GM23338 (cell line): Measurements from ENCODE around the gene NDUFA3. TPM values are rescaled to one million over a fixed set of nuclear protein-coding genes. Genes with fewer than 3 reads are reported as not detected.
A peak's percentile ranks its signal among the peaks of the same experiment; 100 is the strongest.

Experiments used
- ATAC-seq: fragments of 200-7000 bp; cut with Tn5 transposase; 3 replicates; pipeline ENCODE4 v1.9.1; 2020
- DNase-seq: peaks from one replicate; pipeline ENCODE4 v3.0.0-alpha.2; 2015; ENCODE audit warnings: low spot score
- H2AFZ ChIP-seq: fragments of 200-600 bp; sonication (generic); 2 replicates; pipeline ENCODE4 v1.8.0; 2016; ENCODE audit warnings: antibody characterized with exemption, mild to moderate bottlenecking, moderate library complexity
- H3F3A ChIP-seq: fragments of 200-600 bp; sonication (generic); replicated peaks from 2 replicates; pipeline ENCODE4 v1.8.0; 2017; ENCODE audit warnings: antibody characterized with exemption, mixed run types, low read depth
- H3K27ac ChIP-seq: fragments of 200-600 bp; sonication (generic); 2 replicates; pipeline ENCODE4 v1.6.1; 2016; ENCODE audit warnings: low read depth
- H3K27me3 ChIP-seq: fragments of 200-600 bp; sonication (generic); 2 replicates; pipeline ENCODE4 v1.8.0; 2016; ENCODE audit warnings: mild to moderate bottlenecking, mixed run types, moderate library complexity; ENCODE audit not compliant: insufficient read depth
- H3K36me3 ChIP-seq: fragments of 200-600 bp; sonication (generic); 2 replicates; pipeline ENCODE4 v1.8.0; 2016; ENCODE audit warnings: mild to moderate bottlenecking; ENCODE audit not compliant: insufficient read depth
- H3K4me1 ChIP-seq: fragments of 200-600 bp; sonication (generic); 2 replicates; pipeline ENCODE4 v1.8.0; 2016; ENCODE audit warnings: mild to moderate bottlenecking, moderate library complexity; ENCODE audit not compliant: insufficient read depth
- H3K4me2 ChIP-seq: fragments of 200-600 bp; sonication (generic); 2 replicates; pipeline ENCODE4 v1.7.1; 2017; ENCODE audit warnings: mixed run types
- H3K4me3 ChIP-seq: fragments of 200-600 bp; sonication (generic); 2 replicates; pipeline ENCODE4 v1.6.1; 2016; ENCODE audit warnings: mixed run types
- H3K79me2 ChIP-seq: fragments of 200-600 bp; sonication (generic); replicated peaks from 2 replicates; pipeline ENCODE4 v1.8.0; 2017; ENCODE audit warnings: mild to moderate bottlenecking; ENCODE audit not compliant: insufficient read depth
- H3K9me2 ChIP-seq: fragments of 200-600 bp; sonication (generic); 2 replicates; pipeline ENCODE4 v1.8.0; 2017; ENCODE audit not compliant: insufficient read depth
- H4K20me1 ChIP-seq: fragments of 200-600 bp; sonication (generic); replicated peaks from 2 replicates; pipeline ENCODE4 v1.8.0; 2017; ENCODE audit warnings: mild to moderate bottlenecking; ENCODE audit not compliant: insufficient read depth
- H3K27ac Mint-ChIP-seq: 2 replicates; pipeline ENCODE4 v1.8.0; 2020; ENCODE audit warnings: inconsistent platforms, mild to moderate bottlenecking, moderate library complexity, mixed read lengths
- H3K27me3 Mint-ChIP-seq: 3 replicates; pipeline ENCODE4 v1.8.0; 2022; ENCODE audit warnings: low read depth, mild to moderate bottlenecking, moderate library complexity, mixed read lengths, inconsistent platforms; ENCODE audit not compliant: insufficient read depth, poor library complexity
- H3K36me3 Mint-ChIP-seq: 3 replicates; pipeline ENCODE4 v1.8.0; 2021; ENCODE audit warnings: low read depth, mild to moderate bottlenecking, inconsistent platforms, moderate library complexity, mixed read lengths
- H3K4me1 Mint-ChIP-seq: 3 replicates; pipeline ENCODE4 v1.8.0; 2020; ENCODE audit warnings: mild to moderate bottlenecking, inconsistent platforms, mixed read lengths
- H3K4me3 Mint-ChIP-seq: 3 replicates; pipeline ENCODE4 v1.8.0; 2021; ENCODE audit warnings: moderate library complexity, mild to moderate bottlenecking, inconsistent platforms, mixed read lengths
- H3K9me3 Mint-ChIP-seq: 3 replicates; pipeline ENCODE4 v1.8.0; 2020; ENCODE audit warnings: moderate library complexity, mild to moderate bottlenecking, inconsistent platforms, mixed read lengths
- CREB1 ChIP-seq: fragments of 250-450 bp; sonication (Bioruptor Pico); IDR thresholded peaks from 2 replicates; pipeline ENCODE4 v1.5.0; 2020; ENCODE audit warnings: low read depth, mild to moderate bottlenecking, moderate library complexity
- CTCF ChIP-seq, 2 experiments: fragments of 200-600 bp in 1 of 2; sonication (generic) in 1 of 2; conservative IDR thresholded peaks; 2 replicates each; pipeline versions ENCODE4 v1.5.1 to v1.6.1; 2016 to 2017; ENCODE audit warnings: antibody characterized with exemption in 2 of 2, low read depth in 2 of 2, mild to moderate bottlenecking in 2 of 2, moderate library complexity in 1 of 2
- ETS1 ChIP-seq: IDR thresholded peaks from 2 replicates; pipeline ENCODE4 v1.6.1; 2016; ENCODE audit warnings: antibody characterized with exemption
- EZH2 ChIP-seq: fragments of 200-600 bp; sonication (generic); IDR thresholded peaks from one replicate; pipeline ENCODE4 v1.8.0; 2017; ENCODE audit warnings: antibody characterized with exemption, mild to moderate bottlenecking, low read depth; ENCODE audit not compliant: unreplicated experiment
- EZH2phosphoT487 ChIP-seq: fragments of 200-600 bp; sonication (generic); IDR thresholded peaks from one replicate; pipeline ENCODE4 v1.8.1; 2018; ENCODE audit warnings: antibody characterized with exemption; ENCODE audit not compliant: unreplicated experiment
- JUNB ChIP-seq: IDR thresholded peaks from one replicate; pipeline ENCODE4 v1.6.1; 2016; ENCODE audit warnings: antibody characterized with exemption; ENCODE audit not compliant: unreplicated experiment
- NANOG ChIP-seq: IDR thresholded peaks from 2 replicates; pipeline ENCODE4 v1.6.1; 2016; ENCODE audit warnings: antibody characterized with exemption, borderline replicate concordance
- POLR2AphosphoS5 ChIP-seq: IDR thresholded peaks from 2 replicates; pipeline ENCODE4 v1.6.1; 2016; ENCODE audit warnings: antibody characterized with exemption, low read depth
- ZNF114 ChIP-seq: fragments of 250-450 bp; sonication (Bioruptor Pico); IDR thresholded peaks from 2 replicates; pipeline ENCODE4 v1.5.0; 2020; ENCODE audit warnings: mild to moderate bottlenecking, moderate library complexity
- ZNF331 ChIP-seq: fragments of 250-450 bp; sonication (Bioruptor Pico); IDR thresholded peaks from 2 replicates; pipeline ENCODE4 v1.5.0; 2020; ENCODE audit warnings: low read depth, mild to moderate bottlenecking, moderate library complexity
- polyA plus RNA-seq: library from polyadenylated mRNA; unstranded; fragments of >200 nt; fragmentation: Nextera tagmentation; extraction: Ambion mirVana; gene quantifications from 2 replicates; pipeline ENCODE4 v1.2.1, GENCODE V29; 2016
- total RNA-seq: library from RNA; depleted of rRNA; stranded (reverse); fragments of >200 nt; shearing (Covaris generic); gene quantifications from 2 replicates; pipeline ENCODE4 v1.2.3, GENCODE V29; 2014
- TF ChIP-seq, protein P1 (sequence below): fragments of 250-450 bp; sonication (Bioruptor Pico); IDR thresholded peaks from 2 replicates; pipeline ENCODE4 v1.5.0; 2020; ENCODE audit warnings: mild to moderate bottlenecking, moderate library complexity
- TF ChIP-seq, protein P2 (sequence below): IDR thresholded peaks from one replicate; pipeline ENCODE4 v1.6.1; 2018; ENCODE audit warnings: antibody characterized with exemption; ENCODE audit not compliant: unreplicated experiment

Gene NDUFA3
- total and polyA plus RNA-seq, 2 experiments from 2014 or later, result 28.4 to 691 TPM

GRCh38 chr19:54138489-54139256 is 36.0 kb downstream of the NDUFA3 start:
- peak overlapping the region; percentile 84 for H3K4me2 ChIP-seq
- Mint-ChIP-seq H3K27ac (peak overlapping the region; percentile 30), H3K4me1 (peaks cover 33% of the 10 kb centered on the region), H3K27me3 (peaks cover 21% of the 10 kb centered on the region), H3K36me3 (peaks cover 43% of the 10 kb centered on the region), H3K9me3 (peaks cover 7% of the 10 kb centered on the region), H3K4me3 (peak overlapping the region; percentile 86)
- H3K79me2 ChIP-seq, result peaks cover 51% of the 10 kb centered on the region
- H3K27me3 ChIP-seq, result no peaks in the 10 kb centered on the region
- H3K4me1 ChIP-seq, result peaks cover 7% of the 10 kb centered on the region
- H4K20me1 ChIP-seq, result peaks cover 49% of the 10 kb centered on the region
- no peaks in the 10 kb centered on the region for H3K9me2 ChIP-seq
- H3K36me3 ChIP-seq, result peaks cover 11% of the 10 kb centered on the region
- DNase-seq (peak; percentile 28), ATAC-seq (no peak)
- TF ChIP-seq ETS1 (no peak), JUNB (no peak), ZNF114 (CRISPR knock-in tag) (no peak), POLR2AphosphoS5 (no peak), CREB1 (no peak), ZNF331 (CRISPR knock-in tag) (no peak), CTCF (conservative IDR thresholded peaks at IDR 0.05; ENCODE audit: low read depth in 2 of 2) (no peak), EZH2 (no peak), NANOG (no peak), EZH2phosphoT487 (no peak)
- TF ChIP-seq, protein P1, sequence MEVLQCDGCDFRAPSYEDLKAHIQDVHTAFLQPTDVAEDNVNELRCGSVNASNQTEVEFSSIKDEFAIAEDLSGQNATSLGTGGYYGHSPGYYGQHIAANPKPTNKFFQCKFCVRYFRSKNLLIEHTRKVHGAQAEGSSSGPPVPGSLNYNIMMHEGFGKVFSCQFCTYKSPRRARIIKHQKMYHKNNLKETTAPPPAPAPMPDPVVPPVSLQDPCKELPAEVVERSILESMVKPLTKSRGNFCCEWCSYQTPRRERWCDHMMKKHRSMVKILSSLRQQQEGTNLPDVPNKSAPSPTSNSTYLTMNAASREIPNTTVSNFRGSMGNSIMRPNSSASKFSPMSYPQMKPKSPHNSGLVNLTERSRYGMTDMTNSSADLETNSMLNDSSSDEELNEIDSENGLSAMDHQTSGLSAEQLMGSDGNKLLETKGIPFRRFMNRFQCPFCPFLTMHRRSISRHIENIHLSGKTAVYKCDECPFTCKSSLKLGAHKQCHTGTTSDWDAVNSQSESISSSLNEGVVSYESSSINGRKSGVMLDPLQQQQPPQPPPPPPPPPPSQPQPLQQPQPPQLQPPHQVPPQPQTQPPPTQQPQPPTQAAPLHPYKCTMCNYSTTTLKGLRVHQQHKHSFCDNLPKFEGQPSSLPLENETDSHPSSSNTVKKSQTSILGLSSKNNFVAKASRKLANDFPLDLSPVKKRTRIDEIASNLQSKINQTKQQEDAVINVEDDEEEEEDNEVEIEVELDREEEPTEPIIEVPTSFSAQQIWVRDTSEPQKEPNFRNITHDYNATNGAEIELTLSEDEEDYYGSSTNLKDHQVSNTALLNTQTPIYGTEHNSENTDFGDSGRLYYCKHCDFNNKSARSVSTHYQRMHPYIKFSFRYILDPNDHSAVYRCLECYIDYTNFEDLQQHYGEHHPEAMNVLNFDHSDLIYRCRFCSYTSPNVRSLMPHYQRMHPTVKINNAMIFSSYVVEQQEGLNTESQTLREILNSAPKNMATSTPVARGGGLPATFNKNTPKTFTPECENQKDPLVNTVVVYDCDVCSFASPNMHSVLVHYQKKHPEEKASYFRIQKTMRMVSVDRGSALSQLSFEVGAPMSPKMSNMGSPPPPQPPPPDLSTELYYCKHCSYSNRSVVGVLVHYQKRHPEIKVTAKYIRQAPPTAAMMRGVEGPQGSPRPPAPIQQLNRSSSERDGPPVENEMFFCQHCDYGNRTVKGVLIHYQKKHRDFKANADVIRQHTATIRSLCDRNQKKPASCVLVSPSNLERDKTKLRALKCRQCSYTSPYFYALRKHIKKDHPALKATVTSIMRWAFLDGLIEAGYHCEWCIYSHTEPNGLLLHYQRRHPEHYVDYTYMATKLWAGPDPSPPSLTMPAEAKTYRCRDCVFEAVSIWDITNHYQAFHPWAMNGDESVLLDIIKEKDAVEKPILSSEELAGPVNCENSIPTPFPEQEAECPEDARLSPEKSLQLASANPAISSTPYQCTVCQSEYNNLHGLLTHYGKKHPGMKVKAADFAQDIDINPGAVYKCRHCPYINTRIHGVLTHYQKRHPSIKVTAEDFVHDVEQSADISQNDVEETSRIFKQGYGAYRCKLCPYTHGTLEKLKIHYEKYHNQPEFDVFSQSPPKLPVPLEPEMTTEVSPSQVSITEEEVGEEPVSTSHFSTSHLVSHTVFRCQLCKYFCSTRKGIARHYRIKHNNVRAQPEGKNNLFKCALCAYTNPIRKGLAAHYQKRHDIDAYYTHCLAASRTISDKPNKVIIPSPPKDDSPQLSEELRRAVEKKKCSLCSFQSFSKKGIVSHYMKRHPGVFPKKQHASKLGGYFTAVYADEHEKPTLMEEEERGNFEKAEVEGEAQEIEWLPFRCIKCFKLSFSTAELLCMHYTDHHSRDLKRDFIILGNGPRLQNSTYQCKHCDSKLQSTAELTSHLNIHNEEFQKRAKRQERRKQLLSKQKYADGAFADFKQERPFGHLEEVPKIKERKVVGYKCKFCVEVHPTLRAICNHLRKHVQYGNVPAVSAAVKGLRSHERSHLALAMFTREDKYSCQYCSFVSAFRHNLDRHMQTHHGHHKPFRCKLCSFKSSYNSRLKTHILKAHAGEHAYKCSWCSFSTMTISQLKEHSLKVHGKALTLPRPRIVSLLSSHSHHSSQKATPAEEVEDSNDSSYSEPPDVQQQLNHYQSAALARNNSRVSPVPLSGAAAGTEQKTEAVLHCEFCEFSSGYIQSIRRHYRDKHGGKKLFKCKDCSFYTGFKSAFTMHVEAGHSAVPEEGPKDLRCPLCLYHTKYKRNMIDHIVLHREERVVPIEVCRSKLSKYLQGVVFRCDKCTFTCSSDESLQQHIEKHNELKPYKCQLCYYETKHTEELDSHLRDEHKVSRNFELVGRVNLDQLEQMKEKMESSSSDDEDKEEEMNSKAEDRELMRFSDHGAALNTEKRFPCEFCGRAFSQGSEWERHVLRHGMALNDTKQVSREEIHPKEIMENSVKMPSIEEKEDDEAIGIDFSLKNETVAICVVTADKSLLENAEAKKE (CRISPR knock-in tag), result no peak
- TF ChIP-seq, protein P2, sequence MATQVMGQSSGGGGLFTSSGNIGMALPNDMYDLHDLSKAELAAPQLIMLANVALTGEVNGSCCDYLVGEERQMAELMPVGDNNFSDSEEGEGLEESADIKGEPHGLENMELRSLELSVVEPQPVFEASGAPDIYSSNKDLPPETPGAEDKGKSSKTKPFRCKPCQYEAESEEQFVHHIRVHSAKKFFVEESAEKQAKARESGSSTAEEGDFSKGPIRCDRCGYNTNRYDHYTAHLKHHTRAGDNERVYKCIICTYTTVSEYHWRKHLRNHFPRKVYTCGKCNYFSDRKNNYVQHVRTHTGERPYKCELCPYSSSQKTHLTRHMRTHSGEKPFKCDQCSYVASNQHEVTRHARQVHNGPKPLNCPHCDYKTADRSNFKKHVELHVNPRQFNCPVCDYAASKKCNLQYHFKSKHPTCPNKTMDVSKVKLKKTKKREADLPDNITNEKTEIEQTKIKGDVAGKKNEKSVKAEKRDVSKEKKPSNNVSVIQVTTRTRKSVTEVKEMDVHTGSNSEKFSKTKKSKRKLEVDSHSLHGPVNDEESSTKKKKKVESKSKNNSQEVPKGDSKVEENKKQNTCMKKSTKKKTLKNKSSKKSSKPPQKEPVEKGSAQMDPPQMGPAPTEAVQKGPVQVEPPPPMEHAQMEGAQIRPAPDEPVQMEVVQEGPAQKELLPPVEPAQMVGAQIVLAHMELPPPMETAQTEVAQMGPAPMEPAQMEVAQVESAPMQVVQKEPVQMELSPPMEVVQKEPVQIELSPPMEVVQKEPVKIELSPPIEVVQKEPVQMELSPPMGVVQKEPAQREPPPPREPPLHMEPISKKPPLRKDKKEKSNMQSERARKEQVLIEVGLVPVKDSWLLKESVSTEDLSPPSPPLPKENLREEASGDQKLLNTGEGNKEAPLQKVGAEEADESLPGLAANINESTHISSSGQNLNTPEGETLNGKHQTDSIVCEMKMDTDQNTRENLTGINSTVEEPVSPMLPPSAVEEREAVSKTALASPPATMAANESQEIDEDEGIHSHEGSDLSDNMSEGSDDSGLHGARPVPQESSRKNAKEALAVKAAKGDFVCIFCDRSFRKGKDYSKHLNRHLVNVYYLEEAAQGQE, result no peak
- H3K4me3 ChIP-seq, result peak overlapping the region; percentile 87
- H2AFZ ChIP-seq, result no peak overlapping the region
- peaks cover 13% of the 10 kb centered on the region for H3F3A ChIP-seq
- H3K27ac ChIP-seq, result no peak overlapping the region
